MCF 10A (cell line): ENCODE data around the gene KSR1. TPM values are rescaled to one million over a fixed set of nuclear protein-coding genes. Genes with fewer than 3 reads are reported as not detected.
"Not testable (repeated sequence)": the region's sequence is repeated elsewhere in the genome, so short reads cannot be mapped to it uniquely, and the experiment has no call there.

Experiments
- BruUV-seq: library from RNA; stranded (reverse); fragments of 400-500 nt; replicated peaks from 2 replicates; lab custom pipeline; 2021; lab: Mats Ljungman, UMichigan
- CTCF ChIA-PET: fragments of 300-600 bp; sonication (Branson Sonifier 250); formaldehyde crosslinking; extraction: SDS; loops from one replicate; lab custom pipeline; 2021; ENCODE audit warnings: antibody characterized with exemption, inconsistent platforms; lab: Yijun Ruan, JAX
- POLR2A ChIA-PET: fragments of 300-600, 350-650 bp; sonication (Branson Sonifier 250); formaldehyde crosslinking; extraction: SDS; loops from one replicate; lab custom pipeline; 2020; ENCODE audit warnings: antibody characterized with exemption, inconsistent platforms; lab: Yijun Ruan, JAX
- DNase-seq: peaks from one replicate; pipeline ENCODE4 v3.0.0-alpha.2; 2018; ENCODE audit not compliant: unreplicated experiment
- H3K27ac Mint-ChIP-seq: one replicate; pipeline ENCODE4 v1.8.0; 2022; ENCODE audit warnings: mild to moderate bottlenecking, low read depth, mixed read lengths; ENCODE audit not compliant: unreplicated experiment
- H3K27me3 Mint-ChIP-seq: one replicate; pipeline ENCODE4 v1.8.0; 2022; ENCODE audit warnings: mixed read lengths; ENCODE audit not compliant: insufficient read depth, unreplicated experiment
- H3K36me3 Mint-ChIP-seq: one replicate; pipeline ENCODE4 v1.8.0; 2022; ENCODE audit warnings: mild to moderate bottlenecking, moderate library complexity, mixed read lengths; ENCODE audit not compliant: insufficient read depth, unreplicated experiment
- H3K4me1 Mint-ChIP-seq: one replicate; pipeline ENCODE4 v1.8.0; 2022; ENCODE audit warnings: mixed read lengths; ENCODE audit not compliant: insufficient read depth, unreplicated experiment
- H3K4me3 Mint-ChIP-seq: one replicate; pipeline ENCODE4 v1.8.0; 2022; ENCODE audit warnings: mild to moderate bottlenecking, moderate library complexity, mixed read lengths; ENCODE audit not compliant: unreplicated experiment
- H3K9me3 Mint-ChIP-seq: one replicate; pipeline ENCODE4 v1.8.0; 2022; ENCODE audit warnings: mixed read lengths; ENCODE audit not compliant: unreplicated experiment
- intact Hi-C: fragments of 100-400 bp; cut with micrococcal nuclease; formaldehyde crosslinking; loops from 2 replicates; pipeline ENCODE4 v1.14.1; 2022
- total RNA-seq: library from RNA; stranded (reverse); gene quantifications from 2 replicates; pipeline ENCODE4 v1.2.3, GENCODE V29; 2022
- TF ChIP-seq, protein P1 (sequence below): fragments of 200-600 bp; IDR thresholded peaks from one replicate; pipeline ENCODE4 v1.8.0; 2022; ENCODE audit warnings: antibody characterized with exemption, mild to moderate bottlenecking; ENCODE audit not compliant: unreplicated experiment

The KSR1 gene
- total RNA-seq, 1 experiment from 2014 or later = 7.2 TPM

DNA sequence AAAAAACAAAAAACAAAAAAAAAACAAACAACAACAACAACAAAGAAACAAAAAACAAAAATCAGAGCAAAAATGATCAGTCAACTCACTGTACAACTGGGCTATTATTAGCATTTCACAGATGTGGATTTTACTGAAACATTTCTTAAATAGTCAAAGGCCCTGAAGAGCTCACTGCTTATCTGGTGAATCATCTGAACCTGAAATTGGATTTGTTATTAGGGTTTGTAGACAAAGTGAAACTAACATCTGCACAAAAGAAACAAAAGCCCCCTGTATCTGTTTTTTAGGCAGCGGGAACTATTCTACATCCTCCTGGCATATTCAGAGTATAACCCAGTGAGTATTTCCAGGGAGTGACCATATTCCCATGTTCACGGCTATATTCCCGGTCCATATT lies 32.6 kb upstream of the KSR1 start:
- ChIA-PET CTCF (no interaction called here), POLR2A (no interaction called here)
- H3K9me3 Mint-ChIP-seq = no peaks in the 10 kb centered on the region
- H3K4me1 Mint-ChIP-seq = no peaks in the 10 kb centered on the region
- H3K27me3 Mint-ChIP-seq = no peaks in the 10 kb centered on the region
- no peak overlapping the region for H3K4me3 Mint-ChIP-seq
- no peak for DNase-seq
- TF ChIP-seq, protein P1, sequence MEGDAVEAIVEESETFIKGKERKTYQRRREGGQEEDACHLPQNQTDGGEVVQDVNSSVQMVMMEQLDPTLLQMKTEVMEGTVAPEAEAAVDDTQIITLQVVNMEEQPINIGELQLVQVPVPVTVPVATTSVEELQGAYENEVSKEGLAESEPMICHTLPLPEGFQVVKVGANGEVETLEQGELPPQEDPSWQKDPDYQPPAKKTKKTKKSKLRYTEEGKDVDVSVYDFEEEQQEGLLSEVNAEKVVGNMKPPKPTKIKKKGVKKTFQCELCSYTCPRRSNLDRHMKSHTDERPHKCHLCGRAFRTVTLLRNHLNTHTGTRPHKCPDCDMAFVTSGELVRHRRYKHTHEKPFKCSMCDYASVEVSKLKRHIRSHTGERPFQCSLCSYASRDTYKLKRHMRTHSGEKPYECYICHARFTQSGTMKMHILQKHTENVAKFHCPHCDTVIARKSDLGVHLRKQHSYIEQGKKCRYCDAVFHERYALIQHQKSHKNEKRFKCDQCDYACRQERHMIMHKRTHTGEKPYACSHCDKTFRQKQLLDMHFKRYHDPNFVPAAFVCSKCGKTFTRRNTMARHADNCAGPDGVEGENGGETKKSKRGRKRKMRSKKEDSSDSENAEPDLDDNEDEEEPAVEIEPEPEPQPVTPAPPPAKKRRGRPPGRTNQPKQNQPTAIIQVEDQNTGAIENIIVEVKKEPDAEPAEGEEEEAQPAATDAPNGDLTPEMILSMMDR = no peak
- H3K36me3 Mint-ChIP-seq = no peaks in the 10 kb centered on the region
- intact Hi-C loops = no loop called here
- H3K27ac Mint-ChIP-seq = no peak overlapping the region
- BruUV-seq = no TSS peak

DNA sequence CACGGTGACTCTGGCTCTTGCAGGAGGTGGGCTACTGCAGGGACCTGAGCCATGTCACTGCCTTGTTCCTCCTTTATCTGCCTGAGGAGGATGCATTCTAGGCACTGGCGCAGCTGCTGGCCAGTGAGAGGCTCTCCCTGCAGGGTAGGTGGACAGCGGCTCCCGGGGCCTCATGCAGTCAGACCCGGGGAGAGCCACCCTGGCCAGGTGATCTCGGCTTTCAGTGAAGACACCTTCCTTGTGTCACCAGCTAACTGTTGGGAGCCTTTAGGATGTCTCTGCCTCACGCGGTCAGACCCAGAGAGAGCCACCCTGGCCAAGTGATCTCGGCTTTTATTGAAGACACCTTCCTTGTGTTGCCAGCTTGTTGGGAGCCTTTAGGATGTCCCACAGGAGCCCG lies 31.7 kb upstream of the KSR1 start:
- Mint-ChIP-seq H3K36me3 (no peaks in the 10 kb centered on the region), H3K4me3 (no peak overlapping the region), H3K27me3 (no peaks in the 10 kb centered on the region), H3K27ac (no peak overlapping the region), H3K9me3 (no peaks in the 10 kb centered on the region), H3K4me1 (no peaks in the 10 kb centered on the region)
- no peak for DNase-seq
- TF ChIP-seq, protein P1 = no peak
- ChIA-PET CTCF (interaction anchor here (0.6 to 0.8 kb wide), 2 partner anchors 128 to 228 kb away, joined by 3 read pairs; no protein-coding TSS in a partner anchor), POLR2A (no interaction called here)
- BruUV-seq = no TSS peak
- intact Hi-C loops = no loop called here

DNA sequence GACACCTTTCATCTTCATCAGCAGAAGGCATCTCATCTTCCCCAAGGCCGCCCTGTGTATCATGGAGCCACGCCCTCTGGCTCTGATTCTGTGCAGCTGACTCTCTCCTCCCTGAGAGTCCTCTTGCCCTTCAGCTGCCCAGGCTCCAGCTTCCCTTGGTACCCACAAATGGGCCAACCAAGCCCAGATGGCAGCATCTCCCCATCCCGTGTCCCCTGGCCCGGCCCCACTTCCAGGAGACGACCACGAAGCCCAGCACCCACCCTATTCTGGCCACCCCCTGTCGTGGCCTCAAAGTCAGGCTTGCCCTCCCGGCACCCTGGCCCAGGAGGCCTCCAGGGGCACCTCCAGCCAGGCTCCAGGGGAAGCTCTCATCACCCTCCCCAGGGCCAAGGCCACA lies 31.3 kb upstream of the KSR1 start:
- DNase-seq = no peak
- BruUV-seq = no TSS peak
- no peak overlapping the region for H3K27ac Mint-ChIP-seq
- H3K9me3 Mint-ChIP-seq = no peaks in the 10 kb centered on the region
- POLR2A ChIA-PET = no interaction called here
- no peaks in the 10 kb centered on the region for H3K4me1 Mint-ChIP-seq
- CTCF ChIA-PET = interaction anchor here (0.6 to 0.8 kb wide), 2 partner anchors 129 to 229 kb away, joined by 3 read pairs; no protein-coding TSS in a partner anchor
- TF ChIP-seq, protein P1 = no peak
- H3K27me3 Mint-ChIP-seq = no peaks in the 10 kb centered on the region
- no peaks in the 10 kb centered on the region for H3K36me3 Mint-ChIP-seq
- intact Hi-C loops = no loop called here
- H3K4me3 Mint-ChIP-seq = no peak overlapping the region

DNA sequence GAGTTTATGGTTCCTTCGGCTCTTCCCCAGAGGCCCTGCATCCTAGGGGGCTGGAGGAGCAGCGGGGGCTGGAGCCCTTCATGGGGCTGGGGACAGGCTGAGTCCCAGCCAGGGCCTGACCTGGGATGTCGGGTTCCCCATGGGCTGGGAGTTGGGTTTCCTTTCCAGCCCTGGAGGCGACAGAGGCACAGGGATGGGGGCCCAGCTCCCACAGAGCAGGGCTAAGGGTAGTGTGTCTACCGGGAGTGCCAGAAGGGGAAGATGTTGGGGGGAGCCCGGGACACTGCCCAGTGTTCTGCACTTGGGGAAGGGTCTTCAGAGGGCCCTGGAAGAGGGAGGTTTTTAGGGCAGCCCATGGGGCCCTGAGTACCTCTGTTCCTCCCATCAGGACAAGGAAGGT lies 30.7 kb upstream of the KSR1 start:
- intact Hi-C loops = not testable (repeated sequence)

DNA sequence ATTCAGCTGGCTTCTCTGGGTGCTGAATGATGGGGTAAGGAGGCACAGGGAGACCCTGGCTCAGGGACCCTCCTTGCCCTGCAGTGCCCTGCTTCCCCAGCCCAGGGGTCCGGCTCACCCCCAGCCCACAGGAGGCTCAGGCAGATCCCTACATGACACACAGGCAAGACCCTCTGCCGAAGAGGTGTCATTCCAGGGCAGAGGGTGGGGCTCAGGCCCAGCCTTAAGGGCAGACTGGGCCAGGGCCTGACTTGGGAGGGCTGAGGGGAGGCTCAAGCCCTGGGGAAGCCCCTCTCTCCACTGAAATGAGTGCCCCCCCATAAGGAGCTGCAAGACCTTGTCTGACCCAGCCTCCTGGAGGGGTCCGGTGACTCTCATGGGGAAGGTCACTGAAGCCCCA lies 30.3 kb upstream of the KSR1 start:
- BruUV-seq = no TSS peak
- intact Hi-C loops = no loop called here
- ChIA-PET CTCF (no interaction called here), POLR2A (no interaction called here)
- no peaks in the 10 kb centered on the region for H3K9me3 Mint-ChIP-seq
- no peaks in the 10 kb centered on the region for H3K27me3 Mint-ChIP-seq
- no peaks in the 10 kb centered on the region for H3K36me3 Mint-ChIP-seq
- TF ChIP-seq, protein P1 = no peak
- DNase-seq = no peak
- no peak overlapping the region for H3K27ac Mint-ChIP-seq
- no peaks in the 10 kb centered on the region for H3K4me1 Mint-ChIP-seq
- no peak overlapping the region for H3K4me3 Mint-ChIP-seq

More for the DNA sequence above, 30.7 kb upstream of the KSR1 start:
- H3K36me3 Mint-ChIP-seq, CTCF ChIA-PET, POLR2A ChIA-PET, DNase-seq, H3K4me1 Mint-ChIP-seq, BruUV-seq, H3K9me3 Mint-ChIP-seq, H3K27ac Mint-ChIP-seq, H3K4me3 Mint-ChIP-seq, H3K27me3 Mint-ChIP-seq: not testable (repeated sequence)

DNA sequence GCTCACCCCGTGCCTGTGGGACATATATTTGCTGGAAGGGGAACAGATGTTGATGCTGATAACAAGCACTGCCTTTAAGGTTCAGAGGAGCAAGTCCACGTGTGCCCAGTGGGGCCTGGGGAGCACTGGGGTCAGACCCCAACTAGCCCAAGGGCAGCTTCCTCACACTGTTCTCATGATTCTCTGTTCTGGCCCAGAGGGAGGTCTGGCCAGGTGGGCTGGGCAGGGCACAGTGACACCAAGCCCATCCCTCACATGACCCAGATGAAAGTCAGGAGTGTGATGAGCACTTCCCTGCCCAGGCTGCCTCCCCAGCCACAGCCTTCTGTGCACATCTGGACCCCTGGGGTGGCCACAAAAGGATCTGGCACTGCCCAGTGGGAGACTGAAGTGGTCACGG lies 29.8 kb upstream of the KSR1 start:
- H3K9me3 Mint-ChIP-seq, CTCF ChIA-PET, DNase-seq, H3K27ac Mint-ChIP-seq, BruUV-seq, intact Hi-C loops, H3K4me1 Mint-ChIP-seq, H3K36me3 Mint-ChIP-seq, POLR2A ChIA-PET, H3K4me3 Mint-ChIP-seq, H3K27me3 Mint-ChIP-seq: not testable (repeated sequence)
